ENCODE measurements around the gene WDR82.

WDR82 gene

GRCh38 chr3:52232279-52233107, 46.0 kb downstream of the WDR82 start:
- no peak overlapping the region for H3K27ac ChIP-seq
- TF ChIP-seq, protein P1, sequence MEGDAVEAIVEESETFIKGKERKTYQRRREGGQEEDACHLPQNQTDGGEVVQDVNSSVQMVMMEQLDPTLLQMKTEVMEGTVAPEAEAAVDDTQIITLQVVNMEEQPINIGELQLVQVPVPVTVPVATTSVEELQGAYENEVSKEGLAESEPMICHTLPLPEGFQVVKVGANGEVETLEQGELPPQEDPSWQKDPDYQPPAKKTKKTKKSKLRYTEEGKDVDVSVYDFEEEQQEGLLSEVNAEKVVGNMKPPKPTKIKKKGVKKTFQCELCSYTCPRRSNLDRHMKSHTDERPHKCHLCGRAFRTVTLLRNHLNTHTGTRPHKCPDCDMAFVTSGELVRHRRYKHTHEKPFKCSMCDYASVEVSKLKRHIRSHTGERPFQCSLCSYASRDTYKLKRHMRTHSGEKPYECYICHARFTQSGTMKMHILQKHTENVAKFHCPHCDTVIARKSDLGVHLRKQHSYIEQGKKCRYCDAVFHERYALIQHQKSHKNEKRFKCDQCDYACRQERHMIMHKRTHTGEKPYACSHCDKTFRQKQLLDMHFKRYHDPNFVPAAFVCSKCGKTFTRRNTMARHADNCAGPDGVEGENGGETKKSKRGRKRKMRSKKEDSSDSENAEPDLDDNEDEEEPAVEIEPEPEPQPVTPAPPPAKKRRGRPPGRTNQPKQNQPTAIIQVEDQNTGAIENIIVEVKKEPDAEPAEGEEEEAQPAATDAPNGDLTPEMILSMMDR (conservative IDR thresholded peaks at IDR 0.05), result peak; percentile 62

DNA sequence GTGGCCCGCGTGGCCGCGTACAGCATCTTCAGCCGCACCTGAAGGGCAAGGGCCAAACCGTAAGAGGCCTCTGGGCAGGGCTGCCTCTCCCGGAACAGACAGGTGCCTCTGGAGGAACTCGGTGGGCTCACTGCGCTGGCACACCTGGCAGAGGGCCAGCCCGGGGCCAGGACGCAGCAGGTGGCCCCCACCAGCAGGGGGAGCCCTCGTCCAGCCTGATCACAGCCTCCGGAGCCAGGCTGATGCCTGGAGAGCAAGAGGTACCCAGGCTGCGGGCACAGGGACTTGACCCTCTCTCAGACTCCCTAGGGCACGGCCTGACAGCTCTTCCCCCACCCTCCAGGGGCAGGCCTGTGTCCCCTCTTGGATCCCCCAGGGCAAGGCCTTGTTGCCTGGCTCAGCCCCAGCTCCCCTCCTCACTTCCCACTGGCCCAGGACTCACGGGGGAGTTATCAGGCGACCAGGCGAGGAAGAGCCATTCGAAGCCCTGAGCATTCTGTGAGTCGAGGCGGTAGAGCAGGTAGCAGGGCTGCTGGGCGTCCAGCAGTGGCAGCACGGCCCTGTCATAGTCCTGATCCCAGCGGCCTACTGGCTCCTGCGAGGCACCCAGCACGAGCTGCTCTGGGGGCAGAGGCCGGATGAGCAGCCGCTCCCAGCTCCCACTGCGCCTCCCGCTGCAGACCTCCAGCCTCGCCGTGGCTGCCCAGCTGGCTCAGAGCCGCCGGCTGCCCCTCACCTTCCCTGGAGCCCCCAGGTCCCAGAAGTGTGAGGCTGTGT, 46.8 kb downstream of the WDR82 start:
- H3K27ac ChIP-seq, result no peak overlapping the region

DNA sequence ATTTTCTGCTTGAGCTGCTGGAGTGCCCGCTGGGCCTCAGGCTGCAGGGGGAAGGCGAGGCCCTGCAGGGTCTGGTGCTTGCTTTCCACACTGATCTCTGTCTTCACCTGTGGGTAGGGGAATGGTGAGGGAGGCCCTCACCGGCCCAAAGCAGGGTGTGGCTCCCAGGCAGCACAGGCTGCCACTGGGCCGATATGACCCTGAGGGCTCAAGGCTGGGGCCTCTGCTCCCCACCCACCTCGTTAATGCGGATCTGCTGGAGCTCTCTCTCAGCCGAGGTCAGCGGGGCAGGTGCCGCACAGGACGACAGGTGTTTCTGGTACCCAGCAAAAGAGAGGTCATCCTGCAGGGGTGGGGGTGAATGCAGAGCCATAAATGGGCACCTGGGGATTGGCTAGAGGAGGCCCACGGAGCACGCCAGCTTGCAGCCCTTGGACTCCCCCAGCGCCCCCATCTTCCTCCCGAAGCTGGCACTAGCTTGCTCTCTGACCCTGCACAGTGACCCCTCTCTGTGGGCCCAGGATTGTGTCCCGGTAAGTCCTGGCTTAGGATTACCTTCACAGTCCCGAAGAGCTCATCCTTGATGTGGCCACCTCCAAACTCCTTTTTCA, 47.5 kb downstream of the WDR82 start:
- H3K27ac ChIP-seq, result no peak overlapping the region
- TF ChIP-seq, protein P1 (conservative IDR thresholded peaks at IDR 0.05), result no peak

More for the DNA sequence above, 46.8 kb downstream of the WDR82 start:
- TF ChIP-seq, protein P1 (conservative IDR thresholded peaks at IDR 0.05), result peak; percentile 98

DNA sequence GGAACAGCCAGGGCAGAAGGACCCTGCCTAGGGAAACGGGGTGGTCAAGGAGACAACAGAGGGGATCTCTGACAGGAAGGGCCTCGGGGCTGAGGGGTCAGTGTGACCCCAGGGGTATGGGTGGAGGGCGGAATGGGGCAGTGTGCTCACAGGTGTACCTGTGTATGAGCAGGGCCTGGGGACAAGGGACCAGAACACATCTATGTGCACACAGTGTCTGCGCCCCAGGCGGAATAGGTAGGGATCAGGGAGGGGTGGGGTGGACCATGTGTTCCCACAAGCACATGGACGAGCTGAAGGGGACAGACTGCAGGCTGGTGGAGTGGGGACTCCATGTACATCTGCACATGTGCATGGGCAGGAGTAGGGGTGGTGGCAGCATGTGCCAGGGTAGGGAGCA, 48.0 kb downstream of the WDR82 start:
- no peak overlapping the region for H3K27ac ChIP-seq
- TF ChIP-seq, protein P1 (conservative IDR thresholded peaks at IDR 0.05), result no peak

- TF ChIP-seq, protein P1 (conservative IDR thresholded peaks at IDR 0.05), result no peak
- H3K27ac ChIP-seq, result no peak overlapping the region
Observed at GRCh38 chr3:52229656-52230055, 48.8 kb downstream of the WDR82 start.

GRCh38 chr3:52228751-52229291, 49.6 kb downstream of the WDR82 start:
- no peak overlapping the region for H3K27ac ChIP-seq
- TF ChIP-seq, protein P1 (conservative IDR thresholded peaks at IDR 0.05), result no peak

DNA sequence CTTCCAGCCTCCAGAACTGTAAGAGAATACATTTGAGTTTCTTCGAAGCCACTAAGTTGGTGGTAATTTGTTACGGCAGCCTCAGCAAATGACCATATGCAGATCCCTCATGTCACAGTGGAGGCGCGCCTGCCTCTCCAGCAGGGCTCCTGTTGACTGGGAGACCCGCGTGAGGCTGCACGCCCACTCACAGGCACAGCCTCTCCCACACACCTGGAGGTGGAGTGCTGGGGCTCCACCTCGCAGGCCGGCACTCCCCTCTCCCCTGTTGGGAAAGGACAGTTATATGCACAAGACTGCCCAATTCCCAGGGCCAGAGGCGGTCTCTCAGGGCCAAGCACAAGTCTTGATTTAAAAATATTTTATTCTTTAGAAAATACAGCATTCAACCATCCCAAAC, 50.2 kb downstream of the WDR82 start:
- TF ChIP-seq, protein P1 (conservative IDR thresholded peaks at IDR 0.05), result no peak
- no peak overlapping the region for H3K27ac ChIP-seq
